HUDEP-2 (cell line): ENCODE data around the gene PSMC2.
"Not testable (repeated sequence)": the region's sequence is repeated elsewhere in the genome, so short reads cannot be mapped to it uniquely, and the experiment has no call there.

Experiments used
- DNase-seq, 76 experiments: peaks; one replicate each; lab custom pipeline; 2025; ENCODE audit not compliant: unreplicated experiment in 76 of 76; lab: John Stamatoyannopoulos, UW

Gene PSMC2

GRCh38 chr7:103373866-103374643 lies 26.6 kb downstream of the PSMC2 start:
- no peak for DNase-seq

DNA sequence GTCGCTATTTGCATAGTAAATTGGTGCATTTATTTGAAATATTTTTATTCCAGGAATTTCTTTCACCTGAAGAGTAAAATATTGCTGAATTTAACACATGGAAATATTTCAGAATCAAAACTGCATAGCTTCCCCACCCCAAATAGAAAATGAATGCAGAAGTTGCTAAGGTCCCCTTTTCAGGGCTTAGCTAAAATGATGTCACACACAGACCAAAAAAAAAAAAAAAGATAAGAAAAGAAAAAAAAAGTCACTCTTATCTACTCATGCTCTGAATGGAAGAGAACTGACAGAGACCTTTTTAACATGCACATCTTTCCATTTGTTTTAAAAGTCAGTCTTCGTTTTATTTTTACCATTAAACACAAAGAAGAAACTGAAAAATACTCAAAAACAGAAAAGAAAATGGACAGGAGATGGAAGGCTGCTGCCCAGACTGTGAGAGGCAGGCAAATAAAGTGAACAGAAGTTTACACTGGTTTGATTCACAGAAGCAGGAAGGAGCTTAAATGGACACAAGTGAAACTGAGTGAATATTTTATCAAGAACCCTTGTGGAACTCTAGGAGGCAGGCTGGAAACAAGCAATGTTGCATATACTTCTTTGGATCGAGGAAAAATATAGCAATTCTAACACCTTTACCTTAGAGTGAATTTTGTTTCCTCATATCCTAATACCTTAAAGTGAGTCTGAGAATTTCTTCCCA lies 32.0 kb downstream of the PSMC2 start:
- DNase-seq = no peak

DNA sequence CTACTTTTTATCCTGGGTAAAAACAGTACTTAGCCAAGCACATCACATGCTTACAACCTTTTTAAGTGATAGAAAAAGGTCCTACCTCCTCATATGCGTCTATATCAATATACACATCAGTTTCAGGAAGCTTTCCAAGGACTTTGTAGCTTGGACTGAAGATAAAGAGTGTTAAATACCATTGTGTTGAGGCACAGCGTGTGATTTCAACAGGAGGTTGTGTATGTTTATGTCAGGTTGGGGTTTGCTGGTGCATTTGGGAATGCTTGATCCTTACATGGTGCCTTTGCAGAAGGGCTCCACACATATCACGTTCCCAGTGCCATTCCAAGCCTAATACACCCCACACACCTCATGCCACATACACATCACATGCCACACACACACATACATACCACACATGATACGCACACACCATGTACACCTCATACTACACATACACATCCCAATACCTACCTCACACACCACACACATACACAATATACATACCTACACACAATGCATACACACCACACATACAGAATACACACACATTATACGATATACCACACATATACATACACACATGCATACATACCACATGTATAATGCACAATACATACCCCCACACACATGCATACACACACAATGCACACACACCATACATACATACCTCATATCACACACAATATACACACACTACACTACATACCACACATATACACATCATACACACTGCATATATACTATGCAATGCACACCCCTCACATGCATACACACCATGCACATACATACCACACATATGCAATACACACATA lies 33.1 kb downstream of the PSMC2 start:
- DNase-seq = no peak

DNA sequence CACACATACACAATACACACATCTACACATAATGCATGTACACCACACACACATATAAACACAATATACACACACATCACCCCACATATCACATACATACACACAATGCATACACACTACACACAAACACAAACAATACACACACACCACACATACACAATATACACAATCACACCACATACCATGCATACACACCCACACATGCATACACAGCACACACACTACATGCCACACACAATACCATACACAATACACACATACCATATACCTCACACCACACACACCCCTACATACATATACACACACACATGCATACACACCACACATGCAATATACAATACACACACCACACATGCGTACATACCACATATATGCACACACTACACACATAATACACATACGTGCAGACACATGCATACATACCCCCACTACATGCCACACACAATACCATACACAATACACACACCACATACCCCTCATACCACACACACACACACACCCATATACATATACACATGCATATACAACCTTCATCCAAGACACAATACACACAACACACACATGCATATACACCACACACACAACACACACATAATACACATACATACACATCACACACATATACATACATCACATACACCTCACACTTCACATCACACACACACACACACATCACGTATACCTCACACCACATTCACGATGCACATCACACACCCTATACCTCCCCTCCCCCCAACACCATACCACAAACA lies 34.0 kb downstream of the PSMC2 start:
- DNase-seq = no peak

- no peak for DNase-seq
Measured at GRCh38 chr7:103382032-103382402, 34.6 kb downstream of the PSMC2 start.

GRCh38 chr7:103387242-103387641 lies 39.8 kb downstream of the PSMC2 start:
- no peak for DNase-seq

DNA sequence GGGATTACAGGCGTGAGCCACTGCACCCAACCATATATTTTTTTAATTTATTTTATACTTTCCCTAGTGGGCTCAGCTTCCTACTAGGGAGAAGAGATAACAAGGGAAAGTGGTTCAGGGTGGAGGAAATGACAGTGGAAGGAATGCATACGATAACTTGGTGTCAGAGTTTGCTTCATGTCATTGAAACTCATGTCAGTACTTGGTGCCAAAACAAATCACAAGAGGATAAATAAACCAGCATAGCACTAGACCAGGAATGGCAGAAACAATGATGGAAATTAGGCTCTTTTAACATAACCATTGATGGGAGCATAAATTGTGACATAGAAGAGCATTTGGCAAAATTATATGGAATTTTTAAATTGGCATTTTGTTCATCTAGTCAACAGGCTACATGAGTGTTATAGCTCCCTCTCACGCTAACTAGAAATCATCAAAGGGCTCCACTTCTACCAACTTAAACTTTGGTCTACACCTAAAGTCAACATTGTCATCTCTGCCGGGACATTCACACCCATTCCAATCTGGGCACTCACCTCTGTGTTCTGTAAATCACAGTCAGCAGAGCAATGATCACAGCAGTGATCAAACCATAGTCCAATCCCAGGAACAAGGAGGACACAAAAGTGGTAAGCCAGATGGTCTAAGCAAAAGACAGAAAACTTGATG lies 41.2 kb downstream of the PSMC2 start:
- no peak for DNase-seq

- DNase-seq = no peak
Measured at GRCh38 chr7:103389263-103389662, 41.8 kb downstream of the PSMC2 start.

- no peak for DNase-seq
Measured at GRCh38 chr7:103391150-103391549, 43.7 kb downstream of the PSMC2 start.

- DNase-seq = no peak
Measured at GRCh38 chr7:103391976-103392375, 44.5 kb downstream of the PSMC2 start.

DNA sequence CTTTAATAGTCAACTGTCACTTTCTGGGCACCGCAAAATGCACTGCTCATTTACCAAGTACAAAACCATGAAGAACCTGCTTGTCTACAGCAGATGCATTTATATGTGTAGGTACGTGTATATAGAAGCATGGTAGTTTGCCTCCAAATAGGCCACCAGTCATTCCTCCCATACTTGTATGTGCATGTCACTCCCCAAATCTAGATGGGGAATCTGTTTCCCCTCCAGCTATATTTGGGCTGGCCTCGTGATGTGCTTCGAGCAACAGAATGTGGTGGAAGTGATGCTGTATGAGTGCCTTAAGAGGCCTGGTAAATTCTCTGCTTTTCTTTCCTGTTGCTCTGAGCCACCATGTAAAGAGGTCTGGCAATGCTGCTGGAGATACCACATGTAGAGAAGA lies 47.1 kb downstream of the PSMC2 start:
- DNase-seq = no peak

GRCh38 chr7:103395071-103395470 lies 47.6 kb downstream of the PSMC2 start:
- DNase-seq = no peak

DNA sequence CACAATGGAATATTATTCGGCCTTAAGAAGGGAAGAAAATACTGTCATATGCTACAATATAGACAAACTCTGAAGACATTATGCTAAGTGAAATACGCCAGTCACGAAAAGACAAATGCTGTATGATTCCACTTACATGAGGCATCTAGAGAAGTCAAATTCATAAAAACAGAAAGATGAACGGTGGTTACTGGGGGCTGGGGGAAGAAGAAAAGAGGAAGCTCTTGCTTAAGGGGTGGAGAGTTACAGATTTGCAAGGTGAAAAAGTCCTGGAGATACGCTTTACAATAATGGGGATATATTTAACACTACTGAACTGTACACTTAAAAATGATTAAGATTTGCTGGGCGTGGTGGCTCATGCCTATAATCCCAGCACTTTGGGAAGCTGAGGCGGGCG lies 49.0 kb downstream of the PSMC2 start:
- no peak for DNase-seq

DNA sequence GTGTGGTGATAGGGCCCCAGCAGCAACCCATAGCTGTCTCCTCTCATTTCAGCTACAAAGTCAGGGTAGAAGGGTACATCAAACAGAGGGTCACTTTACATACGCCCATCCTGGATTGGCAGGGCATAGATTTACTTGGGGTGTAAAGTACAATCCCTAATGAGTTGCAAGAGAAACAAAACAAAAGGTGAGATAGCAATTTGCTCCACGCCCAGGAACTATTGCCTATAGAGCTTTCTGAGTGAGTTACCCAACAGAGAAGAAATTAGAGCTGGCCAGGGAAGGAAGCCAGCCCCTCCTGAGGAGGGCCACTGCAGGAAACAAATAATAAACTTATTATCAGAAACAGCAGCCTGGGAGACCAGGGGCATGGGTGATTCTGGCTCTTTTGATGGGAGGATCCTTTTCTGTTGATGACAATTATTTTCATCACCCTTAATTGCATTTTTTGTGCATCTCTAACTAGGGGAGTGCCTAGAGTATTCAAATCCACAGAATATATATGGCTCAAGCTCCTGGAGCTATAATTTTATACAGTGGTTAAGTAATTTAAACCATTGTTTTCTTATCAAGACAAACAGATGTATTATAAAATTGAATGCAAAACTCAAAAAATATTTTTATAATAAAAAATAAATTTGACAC lies 51.2 kb downstream of the PSMC2 start:
- DNase-seq = no peak

GRCh38 chr7:103399687-103400086 lies 52.2 kb downstream of the PSMC2 start:
- not testable (repeated sequence) for DNase-seq

DNA sequence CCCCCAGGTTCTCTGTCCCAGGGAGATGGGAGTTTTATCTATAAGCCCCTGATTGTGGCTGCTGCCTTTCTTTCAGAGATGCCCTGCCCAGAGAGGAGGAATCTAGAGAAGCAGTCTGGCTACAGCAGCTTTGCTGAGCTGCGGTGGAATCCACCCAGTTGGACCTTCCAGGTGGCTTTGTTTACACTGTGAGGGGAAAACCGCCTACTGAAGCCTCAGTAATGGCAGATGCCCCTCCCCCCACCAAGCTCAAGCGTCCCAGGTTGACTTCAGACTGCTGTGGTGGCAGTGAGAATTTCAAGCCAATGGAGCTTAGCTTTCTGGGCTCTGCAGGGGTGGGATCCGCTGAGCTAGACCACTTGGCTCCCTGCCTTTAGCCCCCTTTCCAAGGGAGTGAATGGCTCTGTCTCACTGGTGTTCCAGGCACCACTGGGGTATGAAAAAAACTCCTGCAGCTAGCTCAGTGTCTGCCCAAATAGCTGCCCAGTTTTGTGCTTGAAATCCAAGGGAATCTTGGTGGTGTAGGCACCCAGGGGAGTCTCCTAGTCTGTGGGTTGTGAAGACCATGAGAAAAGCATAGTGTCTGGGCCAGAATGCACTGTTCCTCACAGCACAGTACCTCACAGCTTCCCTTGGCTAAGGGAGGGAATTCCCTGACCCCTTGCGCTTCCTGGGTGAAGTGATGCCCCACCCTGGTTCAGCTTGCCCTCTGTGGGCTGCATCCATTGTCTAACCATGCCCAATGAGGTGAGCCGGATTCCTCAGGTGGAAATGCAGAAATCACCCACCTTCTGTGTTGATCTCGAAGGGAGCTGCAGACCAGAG lies 58.6 kb downstream of the PSMC2 start:
- DNase-seq = not testable (repeated sequence)

DNA sequence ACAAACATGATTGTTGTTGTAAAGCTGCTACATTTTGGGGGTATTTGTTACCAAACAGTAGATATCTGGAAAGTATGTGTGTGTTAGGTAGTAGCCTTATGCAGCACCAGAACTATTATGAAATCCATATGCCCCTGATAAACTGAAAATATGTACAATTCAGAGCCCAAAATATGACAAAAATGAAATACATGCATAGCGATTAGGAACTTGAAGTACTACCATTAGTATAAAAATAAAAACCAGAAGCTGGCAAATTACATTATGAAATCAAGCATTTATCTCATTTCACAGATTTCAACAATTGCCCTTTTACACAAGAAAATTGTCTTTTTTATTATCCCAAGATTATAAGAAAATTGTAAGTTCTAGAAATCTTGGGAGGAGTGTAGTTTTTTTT lies 64.7 kb downstream of the PSMC2 start:
- DNase-seq = no peak

DNA sequence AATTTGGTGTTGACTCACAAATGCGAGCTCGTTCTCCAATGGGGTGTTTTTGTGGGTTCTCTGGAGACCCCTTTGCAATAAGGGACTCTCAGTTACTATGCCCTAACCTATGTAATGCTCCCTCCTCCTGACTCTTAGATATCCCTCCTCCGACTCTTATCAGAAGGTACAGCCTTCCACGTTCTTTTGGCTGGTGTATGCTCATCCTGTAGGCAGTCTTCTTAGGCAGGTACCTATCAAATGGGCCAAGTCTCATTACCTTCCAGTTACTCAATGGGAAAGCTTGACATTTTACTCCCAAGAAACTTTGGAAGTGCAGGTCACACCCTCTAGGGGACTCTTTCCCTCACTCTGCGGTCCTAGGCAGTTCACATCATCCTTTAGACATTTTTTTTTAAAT lies 66.0 kb downstream of the PSMC2 start:
- DNase-seq = peak in 1 of 76 experiments; percentile 2

GRCh38 chr7:103418241-103418640 lies 70.8 kb downstream of the PSMC2 start:
- no peak for DNase-seq
